Adrenal gland (tissue), 5 donors: ENCODE results near the gene ACAP3.

ENCODE experiments used
- POLR2A ChIP-seq, 2 donors: fragments of 450-650 bp; IDR thresholded peaks; one replicate each; pipeline ENCODE4 v1.6.1; 2017; ENCODE audit warnings: antibody characterized with exemption in 2 of 2, mild to moderate bottlenecking in 2 of 2, moderate library complexity in 1 of 2
- TF ChIP-seq, protein P1 (sequence below), 6 experiments: fragments of 450-650 bp in 4 of 6; fragments of 200-600 bp in 2 of 6; sonication (generic) in 1 of 6; IDR thresholded peaks; 1 replicate in 5 of 6; 2 replicates in 1 of 6; pipeline versions ENCODE4 v1.5.1 to v1.8.0; 2016 to 2021; ENCODE audit warnings: antibody characterized with exemption in 6 of 6, mild to moderate bottlenecking in 2 of 6, moderate library complexity in 1 of 6
- donor health status: DM: no; HTN: no; CAD: no.

- TF ChIP-seq, protein P1, sequence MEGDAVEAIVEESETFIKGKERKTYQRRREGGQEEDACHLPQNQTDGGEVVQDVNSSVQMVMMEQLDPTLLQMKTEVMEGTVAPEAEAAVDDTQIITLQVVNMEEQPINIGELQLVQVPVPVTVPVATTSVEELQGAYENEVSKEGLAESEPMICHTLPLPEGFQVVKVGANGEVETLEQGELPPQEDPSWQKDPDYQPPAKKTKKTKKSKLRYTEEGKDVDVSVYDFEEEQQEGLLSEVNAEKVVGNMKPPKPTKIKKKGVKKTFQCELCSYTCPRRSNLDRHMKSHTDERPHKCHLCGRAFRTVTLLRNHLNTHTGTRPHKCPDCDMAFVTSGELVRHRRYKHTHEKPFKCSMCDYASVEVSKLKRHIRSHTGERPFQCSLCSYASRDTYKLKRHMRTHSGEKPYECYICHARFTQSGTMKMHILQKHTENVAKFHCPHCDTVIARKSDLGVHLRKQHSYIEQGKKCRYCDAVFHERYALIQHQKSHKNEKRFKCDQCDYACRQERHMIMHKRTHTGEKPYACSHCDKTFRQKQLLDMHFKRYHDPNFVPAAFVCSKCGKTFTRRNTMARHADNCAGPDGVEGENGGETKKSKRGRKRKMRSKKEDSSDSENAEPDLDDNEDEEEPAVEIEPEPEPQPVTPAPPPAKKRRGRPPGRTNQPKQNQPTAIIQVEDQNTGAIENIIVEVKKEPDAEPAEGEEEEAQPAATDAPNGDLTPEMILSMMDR (IDR thresholded peaks at IDR 0.05) = no peak
- no peak for TF ChIP-seq POLR2A (IDR thresholded peaks at IDR 0.05)
Observed at GRCh38 chr1:1335792-1336248, 28.1 kb upstream of the ACAP3 start.
